GM19240 (cell line): ENCODE data around the gene GALR3.

Experiments
- DNase-seq: peaks from one replicate; pipeline ENCODE4 v3.0.0; 2011; ENCODE audit warnings: low spot score; ENCODE audit not compliant: insufficient read length

The GALR3 gene

DNA sequence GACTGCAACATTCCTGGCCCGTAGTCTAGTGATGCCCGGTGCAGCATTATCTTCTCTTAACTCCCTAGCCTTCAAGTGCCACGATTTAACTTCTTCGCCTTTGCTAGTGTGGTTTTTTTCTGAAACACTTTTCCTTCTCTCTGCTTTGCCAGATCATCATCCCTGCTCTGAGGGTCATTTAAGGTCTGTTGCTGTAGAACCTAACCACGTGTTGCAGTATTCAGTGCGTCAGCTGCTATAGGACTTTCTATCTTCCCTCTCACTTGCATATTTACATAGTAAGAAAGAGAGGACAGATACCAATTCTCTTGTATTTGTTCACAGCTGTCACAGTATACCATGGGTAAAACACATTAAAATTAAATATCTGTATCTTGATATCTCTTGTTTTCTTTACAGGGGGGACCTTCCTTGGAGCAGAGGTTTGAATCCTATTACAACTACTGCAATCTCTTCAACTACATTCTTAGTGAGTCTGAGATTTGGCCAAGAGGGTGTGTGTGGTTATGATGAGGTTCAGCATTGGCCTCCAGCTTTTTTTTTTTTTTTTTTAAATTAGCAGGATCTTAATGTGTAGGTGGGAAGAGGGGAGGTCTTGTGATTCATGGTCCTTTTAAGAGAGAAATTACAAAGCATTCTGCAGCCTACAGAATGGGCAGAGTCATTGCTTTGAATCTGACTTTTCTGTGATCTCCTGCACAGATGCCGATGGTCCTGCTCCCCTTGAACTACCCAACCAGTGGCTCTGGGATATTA is 39.6 kb downstream of the GALR3 start:
- DNase-seq, result no peak

GRCh38 chr22:37865510-37865909 is 42.3 kb downstream of the GALR3 start:
- no peak for DNase-seq

DNA sequence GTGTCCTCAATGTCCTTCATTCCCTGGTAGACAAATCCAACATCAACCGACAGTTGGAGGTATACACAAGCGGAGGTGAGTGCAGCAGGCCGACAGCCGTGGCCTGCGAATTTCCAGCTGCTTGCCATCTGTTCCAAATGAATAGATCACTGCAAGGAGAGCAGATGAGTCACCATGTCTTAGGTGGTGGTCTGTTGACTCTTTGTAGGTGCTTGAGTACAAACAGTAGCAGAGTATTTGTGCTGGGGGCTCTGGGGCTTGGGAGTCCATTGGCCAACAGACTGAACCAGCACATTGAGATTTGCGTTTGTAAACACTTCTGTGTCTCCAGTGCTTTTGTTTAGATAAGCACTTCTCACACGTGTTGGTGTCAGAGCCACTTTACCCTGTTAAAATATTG is 47.1 kb downstream of the GALR3 start:
- no peak for DNase-seq
